HEK293 (cell line): ENCODE results near the gene KLHDC10.

Experiments used
- ZNF776 ChIP-seq: fragments of 450-650 bp; formaldehyde crosslinking; IDR thresholded peaks from 2 replicates; pipeline ENCODE4 v1.5.0; 2017; ENCODE audit warnings: missing biosample characterization, missing genetic modification characterization, borderline replicate concordance
- ZNF785 ChIP-seq: fragments of 450-650 bp; formaldehyde crosslinking; IDR thresholded peaks from 2 replicates; pipeline ENCODE4 v1.5.1; 2016; ENCODE audit warnings: missing biosample characterization, missing genetic modification characterization
- TF ChIP-seq, protein P1 (sequence below): fragments of 450-650 bp; formaldehyde crosslinking; IDR thresholded peaks from 2 replicates; pipeline ENCODE4 v1.5.1; 2016; ENCODE audit warnings: missing biosample characterization, missing genetic modification characterization

DNA sequence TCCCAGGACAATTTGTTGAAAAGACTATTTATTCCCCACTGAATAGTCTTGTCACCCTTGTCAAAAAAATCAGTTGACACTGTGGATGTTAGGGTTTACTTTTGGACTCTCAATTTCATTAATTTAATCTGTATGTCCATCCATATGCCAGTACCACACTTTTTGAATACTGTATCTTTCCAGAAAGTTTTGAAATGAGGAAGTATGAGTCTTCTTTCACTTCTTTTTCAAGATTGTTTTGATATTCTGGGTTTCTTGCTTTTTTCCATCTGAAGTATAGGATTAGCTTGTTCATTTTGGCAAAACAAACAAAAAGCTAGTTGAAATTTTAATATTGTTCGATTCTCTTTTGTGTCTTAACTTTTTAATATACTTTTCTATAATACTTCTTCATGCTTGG is 21.7 kb downstream of the KLHDC10 start:
- TF ChIP-seq, protein P1, sequence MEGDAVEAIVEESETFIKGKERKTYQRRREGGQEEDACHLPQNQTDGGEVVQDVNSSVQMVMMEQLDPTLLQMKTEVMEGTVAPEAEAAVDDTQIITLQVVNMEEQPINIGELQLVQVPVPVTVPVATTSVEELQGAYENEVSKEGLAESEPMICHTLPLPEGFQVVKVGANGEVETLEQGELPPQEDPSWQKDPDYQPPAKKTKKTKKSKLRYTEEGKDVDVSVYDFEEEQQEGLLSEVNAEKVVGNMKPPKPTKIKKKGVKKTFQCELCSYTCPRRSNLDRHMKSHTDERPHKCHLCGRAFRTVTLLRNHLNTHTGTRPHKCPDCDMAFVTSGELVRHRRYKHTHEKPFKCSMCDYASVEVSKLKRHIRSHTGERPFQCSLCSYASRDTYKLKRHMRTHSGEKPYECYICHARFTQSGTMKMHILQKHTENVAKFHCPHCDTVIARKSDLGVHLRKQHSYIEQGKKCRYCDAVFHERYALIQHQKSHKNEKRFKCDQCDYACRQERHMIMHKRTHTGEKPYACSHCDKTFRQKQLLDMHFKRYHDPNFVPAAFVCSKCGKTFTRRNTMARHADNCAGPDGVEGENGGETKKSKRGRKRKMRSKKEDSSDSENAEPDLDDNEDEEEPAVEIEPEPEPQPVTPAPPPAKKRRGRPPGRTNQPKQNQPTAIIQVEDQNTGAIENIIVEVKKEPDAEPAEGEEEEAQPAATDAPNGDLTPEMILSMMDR, result no peak
- no peak for TF ChIP-seq ZNF785 (tag by site-specific recombination)
- TF ChIP-seq ZNF776, result no peak
